NCI-H345 (cell line): Measurements from ENCODE around the gene CERCAM.

ENCODE experiments used
- DNase-seq: peaks from one replicate; lab custom pipeline; 2025; lab: John Stamatoyannopoulos, UW

CERCAM gene, protein sequence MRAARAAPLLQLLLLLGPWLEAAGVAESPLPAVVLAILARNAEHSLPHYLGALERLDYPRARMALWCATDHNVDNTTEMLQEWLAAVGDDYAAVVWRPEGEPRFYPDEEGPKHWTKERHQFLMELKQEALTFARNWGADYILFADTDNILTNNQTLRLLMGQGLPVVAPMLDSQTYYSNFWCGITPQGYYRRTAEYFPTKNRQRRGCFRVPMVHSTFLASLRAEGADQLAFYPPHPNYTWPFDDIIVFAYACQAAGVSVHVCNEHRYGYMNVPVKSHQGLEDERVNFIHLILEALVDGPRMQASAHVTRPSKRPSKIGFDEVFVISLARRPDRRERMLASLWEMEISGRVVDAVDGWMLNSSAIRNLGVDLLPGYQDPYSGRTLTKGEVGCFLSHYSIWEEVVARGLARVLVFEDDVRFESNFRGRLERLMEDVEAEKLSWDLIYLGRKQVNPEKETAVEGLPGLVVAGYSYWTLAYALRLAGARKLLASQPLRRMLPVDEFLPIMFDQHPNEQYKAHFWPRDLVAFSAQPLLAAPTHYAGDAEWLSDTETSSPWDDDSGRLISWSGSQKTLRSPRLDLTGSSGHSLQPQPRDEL

GRCh38 chr9:128420651-128421481 is at the start of gene CERCAM:
CERCAM (plus strand) TSS chr9:128420857; CDS start chr9:128420878, 21 bp downstream.
- peak; percentile 50 for DNase-seq

GRCh38 chr9:128371630-128372117 is 49.0 kb upstream of the CERCAM start:
- DNase-seq, result no peak

GRCh38 chr9:128372188-128372641 is 48.4 kb upstream of the CERCAM start:
- DNase-seq, result no peak

DNA sequence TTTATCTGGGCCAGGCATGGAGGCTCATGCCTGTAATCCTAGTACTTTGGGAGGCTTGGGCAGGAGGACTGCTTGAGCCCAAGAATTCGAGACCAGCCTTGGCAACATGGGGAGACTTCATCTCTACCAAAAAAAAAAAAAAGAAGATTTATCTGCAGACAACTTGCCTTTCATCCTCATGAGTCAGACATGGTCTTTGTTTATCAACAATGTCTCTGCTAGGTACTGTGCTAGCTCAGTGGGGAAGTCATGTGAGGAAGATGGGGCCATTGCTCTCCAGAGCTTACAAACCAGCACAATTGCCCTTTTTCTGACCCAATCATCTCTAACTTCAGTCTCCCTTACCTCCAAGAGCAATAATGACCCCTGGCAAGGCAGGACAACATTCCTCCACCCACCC is 47.9 kb upstream of the CERCAM start:
- no peak for DNase-seq

- DNase-seq, result no peak
These were observed 46.4 kb upstream of the CERCAM start for GRCh38 chr9:128374221-128374675.

DNA sequence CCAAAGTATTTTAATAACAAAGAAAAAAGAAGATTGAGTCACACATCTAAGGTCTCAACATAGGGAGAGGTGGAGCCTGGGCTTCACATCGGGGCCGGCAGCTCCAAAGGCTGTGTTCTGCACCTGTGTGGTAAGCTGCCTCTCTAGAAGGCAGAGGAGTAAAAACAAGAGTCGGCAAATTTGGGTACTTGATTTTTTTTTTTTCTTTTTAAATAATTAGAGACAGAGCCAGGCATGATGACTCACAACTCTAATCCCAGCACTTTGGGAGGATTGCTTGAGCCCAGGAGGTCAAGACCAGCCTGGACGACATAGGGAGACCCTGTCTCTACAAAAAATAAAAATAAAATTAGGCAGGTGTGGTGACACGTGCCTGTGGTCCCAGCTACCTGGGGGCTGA is 44.8 kb upstream of the CERCAM start:
- no peak for DNase-seq

GRCh38 chr9:128382261-128382660 is 38.4 kb upstream of the CERCAM start:
- DNase-seq, result no peak

DNA sequence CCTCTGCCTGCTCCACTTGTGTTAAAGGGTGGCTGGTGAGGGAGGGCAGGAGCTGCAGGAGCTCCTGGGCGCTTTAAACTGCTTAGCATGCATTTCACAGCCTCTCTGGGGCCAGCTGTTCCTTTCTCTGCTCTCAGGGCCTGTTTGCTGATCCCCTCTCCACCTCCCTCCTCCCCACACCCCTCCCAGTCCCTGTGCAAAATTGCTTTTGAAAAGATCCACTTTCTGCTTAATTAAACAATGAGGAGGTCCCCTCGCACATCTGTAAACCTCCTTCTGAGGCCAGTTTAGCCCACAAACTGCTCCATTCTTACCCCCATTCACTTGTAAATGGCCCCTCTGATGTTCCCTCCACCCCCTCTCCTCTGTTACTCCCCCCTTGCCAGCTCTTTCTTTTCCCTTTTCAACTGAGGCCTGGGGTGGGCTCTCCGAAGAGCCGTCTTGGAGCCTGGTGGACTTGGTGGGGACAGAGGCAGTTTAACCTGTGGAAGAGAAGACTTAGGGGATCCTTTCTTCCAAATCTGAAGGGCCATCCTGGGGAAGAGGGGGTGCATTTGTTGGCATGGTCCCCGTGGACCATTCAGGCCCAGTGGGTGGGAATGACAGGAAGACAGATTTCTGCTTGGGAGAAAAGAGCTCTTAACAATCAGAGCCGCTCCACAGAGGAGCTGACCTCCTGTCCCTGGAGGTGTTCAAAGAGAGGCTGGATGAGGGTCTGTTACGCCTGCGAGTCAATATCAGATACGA is 37.5 kb upstream of the CERCAM start:
- no peak for DNase-seq

- no peak for DNase-seq
These were observed 36.9 kb upstream of the CERCAM start for GRCh38 chr9:128383791-128384190.

GRCh38 chr9:128384801-128385495 is 35.7 kb upstream of the CERCAM start:
- no peak for DNase-seq

GRCh38 chr9:128385496-128386460 is 34.9 kb upstream of the CERCAM start:
- DNase-seq, result no peak

- no peak for DNase-seq
These were observed 32.5 kb upstream of the CERCAM start for GRCh38 chr9:128388150-128388549.

DNA sequence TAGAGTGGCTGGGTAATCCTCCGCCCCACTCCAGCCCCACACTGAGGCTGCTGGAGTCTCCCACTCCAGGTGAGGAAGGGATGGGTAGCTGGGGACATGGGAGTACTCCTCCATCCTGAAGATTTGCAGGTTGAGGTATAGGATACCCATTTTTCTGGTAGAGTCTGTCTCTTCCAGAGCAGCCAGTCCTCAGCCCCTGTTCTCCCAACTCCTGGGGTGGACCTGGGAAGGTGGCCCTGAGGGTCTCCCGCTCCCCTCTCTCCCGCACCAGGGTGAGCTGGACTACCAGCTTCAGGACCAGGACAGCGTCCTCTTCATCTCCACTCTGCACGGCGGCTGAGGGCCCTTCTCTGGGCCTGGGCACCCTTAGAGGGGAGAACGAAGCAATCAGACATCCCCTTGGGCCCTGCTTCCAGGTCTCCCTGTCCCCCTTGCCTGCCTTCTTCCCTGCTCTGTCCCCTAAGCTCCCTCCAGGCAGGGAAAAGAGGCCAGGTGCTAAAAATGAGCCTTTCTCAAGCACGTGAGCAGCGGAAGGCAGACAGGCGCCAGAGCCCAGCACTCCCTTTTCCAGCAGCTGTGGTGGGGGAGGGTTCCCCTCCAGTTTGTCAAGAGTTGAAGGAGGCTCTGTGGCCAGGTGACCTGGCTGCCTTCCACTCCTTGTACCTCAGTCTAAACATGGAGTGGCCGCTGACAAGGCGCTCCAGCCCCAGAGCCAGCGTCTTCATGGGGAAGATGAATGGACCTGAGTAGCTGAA is 31.1 kb upstream of the CERCAM start:
- DNase-seq, result no peak

DNA sequence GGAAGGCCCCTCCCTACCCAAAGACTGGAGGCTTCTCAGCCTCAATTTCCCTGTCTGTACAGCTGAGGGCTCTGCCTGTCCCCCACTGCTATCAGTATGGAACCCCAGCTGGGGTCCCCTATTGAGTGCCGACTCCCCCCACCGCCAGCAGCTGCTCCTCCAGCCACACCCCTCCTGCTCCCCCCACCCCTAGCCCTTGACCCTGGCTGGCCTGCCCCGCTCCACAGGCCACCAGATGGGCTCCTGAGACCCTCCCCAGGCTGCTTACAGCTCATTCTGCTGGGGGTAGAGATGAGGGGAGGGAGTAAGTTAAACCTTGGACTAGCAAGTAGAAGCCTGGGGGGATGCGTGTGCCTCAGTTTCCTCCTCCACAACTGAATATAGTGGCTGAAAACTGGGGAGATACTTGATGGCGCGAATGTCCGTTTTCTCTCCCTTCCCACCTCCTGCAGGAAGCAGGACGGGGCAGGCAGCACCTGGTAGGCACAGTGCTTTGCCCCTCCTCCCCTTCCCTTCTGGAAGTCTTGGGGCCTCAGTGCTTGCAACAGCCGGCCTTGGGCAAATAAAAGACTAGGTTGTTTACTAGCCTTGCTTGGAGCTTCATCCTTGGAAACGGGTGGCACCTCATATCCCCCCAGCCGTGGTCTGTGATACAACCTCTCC is 30.4 kb upstream of the CERCAM start:
- DNase-seq, result no peak

DNA sequence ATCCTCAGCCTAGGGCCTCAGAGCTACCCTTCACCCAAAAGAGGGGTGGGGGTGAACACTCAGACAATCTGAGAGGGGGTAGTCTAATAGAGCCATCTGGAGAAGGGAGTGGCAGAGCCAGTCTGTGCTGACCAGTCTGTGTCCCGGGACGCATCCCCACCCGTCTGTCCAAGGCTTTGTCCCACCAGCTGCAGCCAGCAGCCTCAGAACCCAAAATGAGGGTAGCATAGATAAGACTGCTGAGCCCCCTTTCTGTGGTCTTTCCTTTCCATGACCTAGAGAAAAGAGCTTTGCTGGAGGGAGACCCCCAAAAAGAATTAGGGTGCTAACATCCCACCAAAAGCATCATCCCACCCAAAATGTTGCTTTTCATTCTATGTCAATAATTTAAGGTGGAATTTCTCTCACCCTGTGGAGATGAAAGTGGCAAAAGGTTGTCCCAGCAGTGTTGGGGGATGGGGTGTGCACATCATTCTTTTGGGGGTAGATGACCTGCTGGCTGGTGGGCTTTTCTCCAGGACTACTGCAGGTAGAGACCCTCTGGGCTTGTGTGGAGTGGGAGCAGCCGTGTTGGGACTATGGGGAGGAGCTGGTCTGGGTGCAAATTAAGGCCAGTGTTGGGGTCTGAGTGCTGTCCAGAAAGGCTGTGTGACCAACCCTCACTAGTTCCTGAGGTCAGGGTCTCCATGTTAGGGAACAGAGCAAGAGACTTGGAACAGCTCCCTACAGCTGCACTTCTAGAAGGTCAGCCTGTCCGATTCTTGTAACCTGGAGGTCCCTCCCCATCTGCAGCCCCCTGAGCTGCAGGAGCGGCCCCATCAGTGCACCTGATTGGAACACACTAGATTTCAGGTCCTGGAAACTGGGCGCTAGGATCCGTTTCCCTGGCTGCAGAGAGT is 29.6 kb upstream of the CERCAM start:
- DNase-seq, result no peak

GRCh38 chr9:128391956-128392301 is 28.7 kb upstream of the CERCAM start:
- no peak for DNase-seq

- no peak for DNase-seq
These were observed 28.1 kb upstream of the CERCAM start for GRCh38 chr9:128392302-128393144.
